IMR-90 (cell line): ENCODE measurements around the gene SHISAL2B. TPM values are rescaled to one million over a fixed set of nuclear protein-coding genes. Genes with fewer than 3 reads are reported as not detected.

Experiments
- ATAC-seq: fragments of 200-7000 bp; cut with Tn5 transposase; 2 replicates; pipeline ENCODE4 v1.9.1; 2020; ENCODE audit warnings: low read depth, mild to moderate bottlenecking, moderate library complexity
- BruUV-seq: library from RNA; stranded (reverse); fragments of 400-500 nt; replicated peaks from 2 replicates; lab custom pipeline; 2021; lab: Mats Ljungman, UMichigan
- CTCF ChIA-PET: fragments of 300-600 bp; formaldehyde crosslinking; extraction: SDS; loops from one replicate; lab custom pipeline; 2021; ENCODE audit warnings: antibody characterized with exemption; lab: Yijun Ruan, JAX
- POLR2A ChIA-PET: fragments of 300-600 bp; sonication (Branson Sonifier 250); formaldehyde crosslinking; loops from one replicate; lab custom pipeline; 2022; ENCODE audit warnings: antibody characterized with exemption; ENCODE audit not compliant: unreplicated experiment; lab: Charles Lee
- DNase-seq: peaks from one replicate; pipeline ENCODE4 v3.0.0; 2013
- H2AFZ ChIP-seq: replicated peaks from 2 replicates; pipeline ENCODE3; 2013; ENCODE audit warnings: low read length, mild to moderate bottlenecking; ENCODE audit not compliant: poor library complexity
- H2AK5ac ChIP-seq: 2 replicates; pipeline ENCODE4 v1.6.1; 2013; ENCODE audit warnings: low read depth, low read length, inconsistent platforms
- H2AK9ac ChIP-seq: replicated peaks from 2 replicates; pipeline ENCODE3; 2013; ENCODE audit warnings: mild to moderate bottlenecking, low read depth, low read length, moderate library complexity; ENCODE audit not compliant: poor library complexity
- H2BK120ac ChIP-seq: 2 replicates; pipeline ENCODE4 v1.6.1; 2013; ENCODE audit warnings: low read depth, low read length, inconsistent platforms
- H2BK15ac ChIP-seq: 3 replicates; pipeline ENCODE4 v1.6.1; 2013; ENCODE audit warnings: low read depth, low read length, inconsistent platforms
- H2BK20ac ChIP-seq: 2 replicates; pipeline ENCODE4 v1.6.1; 2013; ENCODE audit warnings: low read depth, mild to moderate bottlenecking, inconsistent platforms, low read length, moderate library complexity
- H2BK5ac ChIP-seq: 2 replicates; pipeline ENCODE4 v1.6.1; 2013; ENCODE audit warnings: mild to moderate bottlenecking, low read depth, low read length, inconsistent platforms; ENCODE audit not compliant: poor library complexity, severe bottlenecking
- H3K14ac ChIP-seq: replicated peaks from 2 replicates; pipeline ENCODE4 v1.6.1; 2013; ENCODE audit warnings: low read depth, low read length, inconsistent platforms
- H3K18ac ChIP-seq: 2 replicates; pipeline ENCODE4 v1.6.1; 2013; ENCODE audit warnings: low read depth, low read length, control low read depth
- H3K23ac ChIP-seq: 2 replicates; pipeline ENCODE4 v1.6.1; 2013; ENCODE audit warnings: low read depth, low read length, inconsistent platforms
- H3K27ac ChIP-seq: 2 replicates; pipeline ENCODE4 v1.5.1; 2013; ENCODE audit warnings: mild to moderate bottlenecking, control low read depth, low read length; ENCODE audit not compliant: insufficient read depth
- H3K27me3 ChIP-seq: 2 replicates; pipeline ENCODE4 v1.6.1; 2013; ENCODE audit warnings: low read length; ENCODE audit not compliant: control insufficient read depth, insufficient read depth
- H3K36me3 ChIP-seq: 2 replicates; pipeline ENCODE4 v1.6.1; 2013; ENCODE audit warnings: low read length, mixed read lengths; ENCODE audit not compliant: control insufficient read depth, insufficient read depth
- H3K4ac ChIP-seq: 2 replicates; pipeline ENCODE4 v1.6.1; 2013; ENCODE audit warnings: low read depth, low read length, inconsistent platforms
- H3K4me1 ChIP-seq: 2 replicates; pipeline ENCODE4 v1.6.1; 2013; ENCODE audit warnings: low read length, mixed read lengths; ENCODE audit not compliant: control insufficient read depth, insufficient read depth
- H3K4me2 ChIP-seq: 2 replicates; pipeline ENCODE4 v1.6.1; 2013; ENCODE audit warnings: low read depth, mild to moderate bottlenecking, control low read depth, low read length, moderate library complexity
- H3K4me3 ChIP-seq: 2 replicates; pipeline ENCODE4 v1.5.1; 2013; ENCODE audit warnings: low read depth, mild to moderate bottlenecking, control low read depth, low read length, moderate library complexity; ENCODE audit not compliant: insufficient read depth
- H3K56ac ChIP-seq: 2 replicates; pipeline ENCODE4 v1.6.1; 2013; ENCODE audit warnings: low read length, inconsistent platforms; ENCODE audit not compliant: insufficient read depth; ENCODE audit errors: extremely low read depth
- H3K79me1 ChIP-seq, 2 experiments: 2 replicates each; pipeline ENCODE4 v1.6.1; 2013; ENCODE audit warnings: low read length in 2 of 2, inconsistent platforms in 1 of 2, low read depth in 1 of 2
- H3K9ac ChIP-seq: 2 replicates; pipeline ENCODE4 v1.6.1; 2013; ENCODE audit warnings: low read depth, low read length, control low read depth
- H3K9me1 ChIP-seq: 2 replicates; pipeline ENCODE4 v1.6.1; 2013; ENCODE audit warnings: low read length, inconsistent platforms; ENCODE audit not compliant: insufficient read depth
- H3K9me3 ChIP-seq: 2 replicates; pipeline ENCODE4 v1.6.1; 2013; ENCODE audit warnings: low read length; ENCODE audit not compliant: control insufficient read depth, insufficient read depth
- H4K20me1 ChIP-seq: 2 replicates; pipeline ENCODE4 v1.6.1; 2013; ENCODE audit warnings: low read length, inconsistent platforms; ENCODE audit not compliant: insufficient read depth
- H4K5ac ChIP-seq: 2 replicates; pipeline ENCODE4 v1.6.1; 2013; ENCODE audit warnings: mild to moderate bottlenecking, low read depth, low read length, control low read depth
- H4K8ac ChIP-seq, 2 experiments: 2 replicates each; pipeline ENCODE4 v1.6.1; 2013; ENCODE audit warnings: low read depth in 2 of 2, low read length in 2 of 2, control low read depth in 1 of 2, inconsistent platforms in 1 of 2
- H4K91ac ChIP-seq: 2 replicates; pipeline ENCODE4 v1.6.1; 2013; ENCODE audit warnings: low read depth, low read length, inconsistent platforms; ENCODE audit not compliant: insufficient read depth
- BHLHE40 ChIP-seq: fragments of 150-350 bp; IDR thresholded peaks from 2 replicates; pipeline ENCODE4 v1.6.1; 2016; ENCODE audit warnings: mild to moderate bottlenecking, low read depth, low read length
- MAFK ChIP-seq: IDR thresholded peaks from 2 replicates; pipeline ENCODE4 v1.6.1; 2012; ENCODE audit warnings: low read depth, low read length, improper control_type of control experiment
- MAZ ChIP-seq: IDR thresholded peaks from 2 replicates; pipeline ENCODE4 v1.6.1; 2012; ENCODE audit warnings: low read depth, mild to moderate bottlenecking, low read length, improper control_type of control experiment, moderate library complexity, borderline replicate concordance
- MXI1 ChIP-seq: IDR thresholded peaks from 2 replicates; pipeline ENCODE4 v1.6.1; 2012; ENCODE audit warnings: low read depth, mild to moderate bottlenecking, low read length, moderate library complexity, borderline replicate concordance
- NFE2L2 ChIP-seq: fragments of 150-350 bp; IDR thresholded peaks from 2 replicates; pipeline ENCODE4 v1.6.1; 2016; ENCODE audit warnings: low read depth, mild to moderate bottlenecking, low read length
- POLR2A ChIP-seq: IDR thresholded peaks from 2 replicates; pipeline ENCODE4 v1.6.1; 2012; ENCODE audit warnings: mild to moderate bottlenecking, low read depth, low read length
- SMC3 ChIP-seq: fragments of 150-350 bp; IDR thresholded peaks from 2 replicates; pipeline ENCODE4 v1.6.1; 2016; ENCODE audit warnings: low read depth, mild to moderate bottlenecking, antibody characterized with exemption, low read length, moderate library complexity
- WGBS, 2 experiments: methylation state at CpG; one replicate each; pipeline versions ENCODE4 v1.1.5 to v1.1.7; 2013; ENCODE audit warnings: missing lambda C conversion rate in 2 of 2; ENCODE audit not compliant: insufficient read length in 1 of 2; ENCODE audit errors: extremely low coverage in 2 of 2; 5-methylcytosine and 5-hydroxymethylcytosine counted together
- dilution Hi-C: fragments of 300-500 bp; cut with HindIII; formaldehyde crosslinking; loops from one replicate; pipeline ENCODE4 v1.14.3; 2018; ENCODE audit warnings: low sequenced_read_pairs; ENCODE audit not compliant: unreplicated experiment
- in situ Hi-C: fragments of 300-500 bp; cut with MboI; formaldehyde crosslinking; loops from 3 replicates; pipeline ENCODE4 v1.14.3; 2019; ENCODE audit warnings: low sequenced_read_pairs, inconsistent platforms, mixed read lengths
- intact Hi-C: fragments of 100-400 bp; cut with micrococcal nuclease; formaldehyde crosslinking; loops from 2 replicates; pipeline ENCODE4 v1.10.0; 2022
- polyA plus RNA-seq, 3 experiments: library from polyadenylated mRNA; depleted of rRNA; stranded (reverse); fragments of >200 nt; gene quantifications; 2 replicates each; pipeline ENCODE4 v1.2.3, GENCODE V29; 2012; ENCODE audit warnings: low replicate concordance in 1 of 3
- total RNA-seq: library from RNA; depleted of rRNA; stranded (reverse); fragments of >200 nt; gene quantifications from 2 replicates; pipeline ENCODE4 v1.2.3, GENCODE V29; 2012
- TF ChIP-seq, protein P1 (sequence below): conservative IDR thresholded peaks from 2 replicates; pipeline ENCODE4 v1.5.1; 2012; ENCODE audit warnings: mild to moderate bottlenecking, low read depth, low read length, improper control_type of control experiment

The SHISAL2B gene
- total and polyA plus RNA-seq, 2 of the 4 experiments (the other 2 are of a cell fraction) = not detected

DNA sequence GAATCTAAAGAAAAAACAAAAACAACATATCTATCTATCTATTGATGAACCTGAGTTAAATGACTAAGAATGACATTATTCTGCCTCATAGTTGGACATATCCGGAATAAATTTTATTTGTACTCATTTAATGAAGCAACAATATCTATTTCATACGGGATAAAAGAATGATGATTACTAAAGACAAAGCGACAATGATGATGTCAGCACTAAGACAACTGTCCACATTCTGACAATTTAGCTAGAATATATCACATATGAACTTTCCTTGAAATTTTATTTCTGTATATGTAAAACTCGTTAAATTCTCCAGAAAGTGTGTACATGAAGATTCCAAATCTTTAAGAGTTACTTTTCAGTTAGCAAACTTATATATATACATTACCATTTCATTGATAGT is 23.2 kb upstream of the SHISAL2B start:
- no peak overlapping the region for H2BK15ac ChIP-seq
- TF ChIP-seq, protein P1, sequence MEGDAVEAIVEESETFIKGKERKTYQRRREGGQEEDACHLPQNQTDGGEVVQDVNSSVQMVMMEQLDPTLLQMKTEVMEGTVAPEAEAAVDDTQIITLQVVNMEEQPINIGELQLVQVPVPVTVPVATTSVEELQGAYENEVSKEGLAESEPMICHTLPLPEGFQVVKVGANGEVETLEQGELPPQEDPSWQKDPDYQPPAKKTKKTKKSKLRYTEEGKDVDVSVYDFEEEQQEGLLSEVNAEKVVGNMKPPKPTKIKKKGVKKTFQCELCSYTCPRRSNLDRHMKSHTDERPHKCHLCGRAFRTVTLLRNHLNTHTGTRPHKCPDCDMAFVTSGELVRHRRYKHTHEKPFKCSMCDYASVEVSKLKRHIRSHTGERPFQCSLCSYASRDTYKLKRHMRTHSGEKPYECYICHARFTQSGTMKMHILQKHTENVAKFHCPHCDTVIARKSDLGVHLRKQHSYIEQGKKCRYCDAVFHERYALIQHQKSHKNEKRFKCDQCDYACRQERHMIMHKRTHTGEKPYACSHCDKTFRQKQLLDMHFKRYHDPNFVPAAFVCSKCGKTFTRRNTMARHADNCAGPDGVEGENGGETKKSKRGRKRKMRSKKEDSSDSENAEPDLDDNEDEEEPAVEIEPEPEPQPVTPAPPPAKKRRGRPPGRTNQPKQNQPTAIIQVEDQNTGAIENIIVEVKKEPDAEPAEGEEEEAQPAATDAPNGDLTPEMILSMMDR = no peak
- TF ChIP-seq MAFK (peak; percentile 68), MAZ (no peak), POLR2A (no peak), NFE2L2 (no peak), SMC3 (no peak), BHLHE40 (no peak), MXI1 (no peak)
- H3K9me3 ChIP-seq = no peaks in the 10 kb centered on the region
- POLR2A ChIA-PET = no interaction called here
- no peak overlapping the region for H4K8ac ChIP-seq
- H4K20me1 ChIP-seq = no peaks in the 10 kb centered on the region
- no peak overlapping the region for H4K5ac ChIP-seq
- H2AFZ ChIP-seq = no peak overlapping the region
- H3K36me3 ChIP-seq = no peaks in the 10 kb centered on the region
- H2AK9ac ChIP-seq = no peak overlapping the region
- intact Hi-C loops = no loop called here
- no peak overlapping the region for H3K4ac ChIP-seq
- no CpG with 5 or more reads among the region's 4 CpGs for WGBS, 2 experiments
- no TSS peak for BruUV-seq
- no peak overlapping the region for H3K18ac ChIP-seq
- ATAC-seq (no peak), DNase-seq (no peak)
- H2AK5ac ChIP-seq = no peak overlapping the region
- no peak overlapping the region for H4K91ac ChIP-seq
- H3K56ac ChIP-seq = no peak overlapping the region
- H3K9me1 ChIP-seq = no peaks in the 10 kb centered on the region
- H2BK5ac ChIP-seq = no peak overlapping the region
- H2BK20ac ChIP-seq = no peak overlapping the region
- no peak overlapping the region for H3K27ac ChIP-seq
- peaks cover 3% of the 10 kb centered on the region; the same call in 1 of the 2 replicates for H3K4me1 ChIP-seq
- H3K27me3 ChIP-seq = peaks cover 2% of the 10 kb centered on the region
- H3K14ac ChIP-seq = no peak overlapping the region
- H3K4me2 ChIP-seq = no peak overlapping the region
- in situ Hi-C loops = no loop called here
- dilution Hi-C loops = no loop called here
- no peak overlapping the region for H3K9ac ChIP-seq
- no peak overlapping the region for H3K23ac ChIP-seq
- H2BK120ac ChIP-seq = no peak overlapping the region
- H3K79me1 ChIP-seq = no peaks in the 10 kb centered on the region
- CTCF ChIA-PET = no interaction called here
- H3K4me3 ChIP-seq = no peak overlapping the region
